Measurements from ENCODE around the gene CNTN4.

DNA sequence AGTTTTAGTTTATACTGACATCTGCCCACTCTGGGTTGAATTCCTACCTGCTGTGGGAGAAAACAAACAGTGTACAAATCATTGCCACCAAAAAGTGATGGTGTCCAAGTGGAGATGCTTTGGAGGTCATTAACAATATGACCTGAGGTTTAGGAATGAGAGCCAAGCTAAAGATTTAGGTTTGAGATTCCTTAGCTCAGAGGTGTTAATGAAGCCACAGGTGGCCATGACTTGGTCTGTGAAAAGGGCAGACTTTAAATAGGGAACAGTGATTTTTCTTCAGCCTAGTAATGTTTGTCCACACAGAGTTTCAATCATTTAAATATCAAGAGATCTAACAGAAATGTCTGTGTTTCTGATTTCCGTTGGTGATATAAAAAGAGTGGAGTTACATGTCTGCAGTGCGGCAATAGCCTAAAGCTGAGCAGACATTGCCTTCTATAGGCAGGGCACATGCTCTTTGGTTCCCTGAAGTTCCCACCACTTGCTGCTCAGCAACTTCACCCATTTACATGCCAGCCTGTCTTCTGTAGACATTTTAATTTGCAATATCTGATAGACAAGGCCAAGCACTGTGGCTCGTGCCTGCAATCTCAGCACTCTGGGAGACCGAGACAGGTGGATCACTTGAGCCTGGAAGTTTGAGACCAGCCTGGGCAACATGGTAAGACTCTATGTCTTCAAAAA lies 588.3 kb downstream of the CNTN4 start:
- TF ChIP-seq, protein P1, sequence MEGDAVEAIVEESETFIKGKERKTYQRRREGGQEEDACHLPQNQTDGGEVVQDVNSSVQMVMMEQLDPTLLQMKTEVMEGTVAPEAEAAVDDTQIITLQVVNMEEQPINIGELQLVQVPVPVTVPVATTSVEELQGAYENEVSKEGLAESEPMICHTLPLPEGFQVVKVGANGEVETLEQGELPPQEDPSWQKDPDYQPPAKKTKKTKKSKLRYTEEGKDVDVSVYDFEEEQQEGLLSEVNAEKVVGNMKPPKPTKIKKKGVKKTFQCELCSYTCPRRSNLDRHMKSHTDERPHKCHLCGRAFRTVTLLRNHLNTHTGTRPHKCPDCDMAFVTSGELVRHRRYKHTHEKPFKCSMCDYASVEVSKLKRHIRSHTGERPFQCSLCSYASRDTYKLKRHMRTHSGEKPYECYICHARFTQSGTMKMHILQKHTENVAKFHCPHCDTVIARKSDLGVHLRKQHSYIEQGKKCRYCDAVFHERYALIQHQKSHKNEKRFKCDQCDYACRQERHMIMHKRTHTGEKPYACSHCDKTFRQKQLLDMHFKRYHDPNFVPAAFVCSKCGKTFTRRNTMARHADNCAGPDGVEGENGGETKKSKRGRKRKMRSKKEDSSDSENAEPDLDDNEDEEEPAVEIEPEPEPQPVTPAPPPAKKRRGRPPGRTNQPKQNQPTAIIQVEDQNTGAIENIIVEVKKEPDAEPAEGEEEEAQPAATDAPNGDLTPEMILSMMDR (IDR thresholded peaks at IDR 0.05; ENCODE audit: extremely low read depth in 1 of 2, insufficient read depth in 1 of 2, low read depth in 1 of 2, low read length in 2 of 2) = no peak
- TF ChIP-seq MYC (IDR thresholded peaks at IDR 0.05; ENCODE audit: low read depth, low read length) (no peak), POLR2AphosphoS5 (IDR thresholded peaks at IDR 0.05; ENCODE audit: insufficient read depth, low read depth, low read length) (no peak), POLR2A (IDR thresholded peaks at IDR 0.05; ENCODE audit: low read depth, low read length) (no peak), JUN (IDR thresholded peaks at IDR 0.05; ENCODE audit: borderline replicate concordance, insufficient read depth, insufficient read length, low read depth) (no peak), EZH2 (IDR thresholded peaks at IDR 0.05; ENCODE audit: borderline replicate concordance, low read depth, low read length, severe bottlenecking) (no peak)
- TF ChIP-seq, protein P2, sequence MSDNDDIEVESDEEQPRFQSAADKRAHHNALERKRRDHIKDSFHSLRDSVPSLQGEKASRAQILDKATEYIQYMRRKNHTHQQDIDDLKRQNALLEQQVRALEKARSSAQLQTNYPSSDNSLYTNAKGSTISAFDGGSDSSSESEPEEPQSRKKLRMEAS (IDR thresholded peaks at IDR 0.05; ENCODE audit: insufficient read depth, insufficient read length) = no peak

Measured in endothelial cell of umbilical vein (primary cell).